NCI-H2196 treated with DMSO at 0.1 percent for 48 hours (cell line): Measurements from ENCODE around the gene TEC.
A peak's percentile ranks its signal among the peaks of the same experiment; 100 is the strongest.

Source experiments
- DNase-seq: peaks from one replicate; lab custom pipeline; 2025; ENCODE audit not compliant: unreplicated experiment; lab: John Stamatoyannopoulos, UW

TEC gene

DNA sequence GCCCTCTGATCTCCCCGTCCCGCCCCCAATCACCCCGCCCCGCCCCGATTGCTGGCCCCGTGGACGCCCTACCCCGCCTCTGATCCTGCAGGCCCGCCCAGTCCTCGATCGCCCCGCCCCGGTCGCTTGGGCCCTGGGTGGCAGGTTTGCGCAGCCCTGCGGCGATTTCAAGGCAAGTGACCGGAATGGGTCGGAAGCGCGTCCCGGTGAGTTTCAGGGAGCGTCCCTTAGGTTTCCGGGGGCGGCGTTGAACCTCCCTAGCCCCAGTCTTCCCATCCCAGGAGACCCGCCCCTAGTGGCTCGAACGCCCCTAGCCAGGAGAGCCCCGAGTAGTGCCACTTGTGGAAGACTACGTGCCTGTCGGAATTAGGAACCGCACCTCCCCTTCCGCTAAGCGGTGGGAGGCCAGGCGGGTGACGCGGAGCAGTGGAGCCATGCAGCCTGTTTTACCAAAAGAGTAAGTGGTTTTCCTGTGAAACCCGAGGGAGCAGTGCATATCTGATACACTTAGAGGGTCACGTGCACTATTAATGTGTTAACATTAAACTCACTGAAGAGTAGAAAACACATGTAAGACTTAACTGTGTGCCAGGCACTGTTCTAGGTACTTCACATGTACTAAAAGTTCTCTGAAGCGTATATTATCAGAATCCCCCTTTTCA, 354 bp upstream of the TEC start:
- DNase-seq = peak; percentile 86

GRCh38 chr4:48267574-48267973, 2.1 kb downstream of the TEC start:
- DNase-seq = no peak

DNA sequence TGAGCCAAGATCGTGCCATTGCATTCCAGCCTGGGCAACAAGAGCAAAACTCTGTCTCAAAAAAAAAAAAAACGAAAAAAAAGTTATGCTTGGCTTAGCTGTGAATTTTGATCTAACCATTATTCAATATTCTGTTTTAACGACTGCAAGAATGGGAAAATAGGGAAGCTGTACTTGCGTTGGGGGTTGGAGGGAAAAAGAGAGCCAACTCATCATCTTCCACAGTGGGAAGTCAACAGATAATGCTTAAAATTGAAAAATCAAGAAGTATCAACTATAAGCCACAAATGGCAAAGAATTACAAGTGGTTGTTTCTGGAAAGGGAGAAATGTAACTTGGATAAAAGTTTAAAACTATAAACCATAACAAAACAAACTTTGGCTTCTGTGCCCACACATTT, 2.9 kb downstream of the TEC start:
- no peak for DNase-seq

- no peak for DNase-seq
Measured at GRCh38 chr4:48262926-48263325, 6.7 kb downstream of the TEC start.

GRCh38 chr4:48262484-48262883, 7.2 kb downstream of the TEC start:
- no peak for DNase-seq

DNA sequence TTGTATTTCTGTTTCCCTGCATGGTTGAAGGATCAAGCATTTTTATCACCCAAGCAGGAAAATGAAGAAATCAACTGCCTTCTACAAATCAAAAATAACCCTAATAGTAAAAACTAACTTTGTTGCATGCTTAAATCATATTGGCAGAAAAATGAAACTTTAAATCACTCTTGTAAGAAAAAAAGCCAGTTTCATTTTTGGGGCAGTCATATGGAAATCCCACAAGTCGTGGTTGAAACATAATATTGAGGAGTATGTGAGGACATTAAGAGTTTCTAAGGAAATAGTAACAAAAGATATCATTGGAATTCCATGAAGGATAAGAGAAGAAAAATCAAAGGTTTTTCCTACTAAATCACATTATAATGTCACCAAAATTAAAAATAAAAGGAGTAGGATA, 8.4 kb downstream of the TEC start:
- DNase-seq = no peak

GRCh38 chr4:48259748-48260147, 9.9 kb downstream of the TEC start:
- no peak for DNase-seq

GRCh38 chr4:48258845-48259397, 10.7 kb downstream of the TEC start:
- DNase-seq = no peak

GRCh38 chr4:48255959-48256342, 13.7 kb downstream of the TEC start:
- no peak for DNase-seq

GRCh38 chr4:48255072-48255958, 14.3 kb downstream of the TEC start:
- peak; percentile 61 for DNase-seq

DNA sequence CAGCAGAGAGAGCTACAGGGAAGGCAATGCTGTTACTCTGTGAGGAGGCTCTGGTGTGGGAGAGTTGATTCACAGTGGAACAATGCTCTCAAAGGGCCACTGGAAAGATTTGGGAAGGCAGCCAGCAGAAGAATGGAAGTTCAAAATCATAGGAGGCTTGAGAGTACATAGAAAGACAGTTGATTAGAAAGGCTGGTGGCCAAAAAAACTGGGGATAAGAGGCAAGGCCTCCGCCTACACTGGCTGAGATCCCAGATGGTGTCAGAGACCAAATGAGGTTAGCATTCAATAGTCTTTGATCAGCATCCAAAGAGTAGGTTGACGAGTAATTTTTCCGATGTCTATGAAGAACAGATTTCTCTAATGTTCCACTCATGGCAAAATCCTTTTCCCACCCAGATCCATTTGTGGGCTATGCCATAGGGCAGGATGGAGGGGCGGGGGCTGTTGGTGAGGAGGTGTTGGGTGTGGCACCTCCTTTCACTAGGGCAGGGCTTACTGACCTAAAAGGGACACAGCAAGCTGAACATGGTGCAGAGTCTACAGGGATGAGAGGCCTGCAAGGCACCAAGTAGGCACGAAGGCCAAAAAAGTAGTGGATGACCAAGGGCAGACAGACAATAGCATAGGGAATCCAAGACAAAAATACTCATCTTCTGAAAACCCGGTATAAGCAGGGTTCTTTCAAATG, 15.1 kb downstream of the TEC start:
- peak; percentile 82 for DNase-seq

DNA sequence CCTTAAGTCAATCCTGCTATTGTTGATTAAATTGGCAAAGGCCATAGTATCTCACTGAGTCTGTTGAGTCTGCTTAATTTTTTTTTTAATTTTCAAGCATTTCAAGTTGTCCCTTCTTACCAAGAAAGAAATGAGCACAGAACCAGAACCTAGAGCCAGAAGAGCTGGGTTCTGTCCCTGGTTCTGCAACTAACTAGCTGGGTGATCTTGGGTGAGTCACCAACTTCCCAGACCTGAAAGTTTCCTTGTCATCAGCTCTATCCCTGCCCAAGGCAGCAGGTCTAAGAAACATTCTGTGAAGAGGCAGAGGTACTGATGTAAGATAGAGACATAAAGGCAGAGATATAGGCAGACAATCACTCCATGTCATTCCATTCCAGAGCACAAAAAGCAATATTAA, 17.3 kb downstream of the TEC start:
- no peak for DNase-seq

DNA sequence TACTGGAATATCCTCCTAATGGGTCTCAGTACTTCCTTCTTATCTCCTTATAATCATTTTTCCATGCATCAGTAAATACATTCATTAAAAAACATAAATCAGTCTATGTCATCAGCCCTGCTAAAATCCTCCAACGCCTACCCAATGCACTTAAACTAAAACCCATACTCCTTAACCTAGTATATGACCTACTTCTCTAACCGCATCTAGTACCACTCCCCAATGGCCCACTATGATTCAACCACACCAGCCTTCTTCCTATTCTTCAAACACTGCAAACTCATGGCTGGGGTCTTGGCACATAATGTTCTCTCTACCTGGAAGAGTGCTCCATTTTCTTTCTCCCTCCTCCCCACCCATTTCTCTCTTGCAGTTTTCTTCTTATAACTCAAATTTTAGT, 18.7 kb downstream of the TEC start:
- DNase-seq = no peak

- DNase-seq = no peak
Measured at GRCh38 chr4:48250343-48250742, 19.3 kb downstream of the TEC start.

DNA sequence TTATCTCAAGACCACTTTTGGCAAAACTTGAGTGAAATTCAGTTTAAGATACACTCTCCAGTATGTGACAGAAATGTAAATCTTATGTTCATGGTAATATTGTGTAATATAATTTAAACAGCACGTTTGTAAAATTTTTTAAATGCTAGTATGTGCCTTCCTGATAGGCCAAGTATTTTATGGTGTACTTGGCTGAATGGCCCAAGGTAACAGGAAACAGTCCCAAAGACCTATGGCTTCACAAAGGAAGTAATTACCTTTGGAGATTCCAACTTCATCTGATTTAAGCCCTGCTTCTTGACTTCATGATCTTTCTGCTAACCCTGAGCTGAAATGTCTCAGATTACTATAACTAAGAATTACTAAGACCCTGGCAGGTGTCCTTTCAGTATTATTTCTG, 20.3 kb downstream of the TEC start:
- DNase-seq = no peak

GRCh38 chr4:48248559-48248953, 21.1 kb downstream of the TEC start:
- DNase-seq = no peak

DNA sequence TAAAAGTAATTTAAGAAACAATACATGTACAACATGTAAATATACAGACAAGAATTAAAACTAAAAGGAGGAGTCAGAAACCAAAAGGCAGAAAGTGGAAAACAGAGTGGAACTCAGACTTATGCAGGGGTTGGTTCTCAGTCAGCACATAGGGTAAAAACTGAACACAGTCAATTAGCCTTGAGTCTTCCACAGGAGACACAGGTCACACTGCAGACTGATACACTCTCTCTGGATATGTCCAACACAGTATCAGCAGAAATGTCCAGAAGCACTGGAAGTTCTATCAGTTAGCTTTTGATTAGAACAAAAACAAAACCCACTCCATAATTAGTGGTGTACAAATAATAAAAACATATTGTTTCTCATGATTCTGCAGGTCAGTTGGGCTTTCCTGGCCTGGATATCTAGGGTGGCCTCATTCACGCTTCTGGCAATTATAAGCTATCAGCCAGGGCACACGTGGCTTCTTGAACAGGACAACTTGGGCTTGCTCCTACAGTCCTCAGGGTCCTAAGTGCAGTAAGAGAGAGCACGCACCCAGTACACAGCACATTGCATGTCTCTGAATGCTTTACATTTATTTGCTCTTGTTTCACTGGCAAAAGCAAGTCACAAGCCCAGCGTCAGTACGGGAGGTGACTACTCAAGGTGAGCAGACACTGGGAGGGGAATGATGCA, 21.6 kb downstream of the TEC start:
- no peak for DNase-seq

- no peak for DNase-seq
Measured at GRCh38 chr4:48247142-48247877, 22.3 kb downstream of the TEC start.

DNA sequence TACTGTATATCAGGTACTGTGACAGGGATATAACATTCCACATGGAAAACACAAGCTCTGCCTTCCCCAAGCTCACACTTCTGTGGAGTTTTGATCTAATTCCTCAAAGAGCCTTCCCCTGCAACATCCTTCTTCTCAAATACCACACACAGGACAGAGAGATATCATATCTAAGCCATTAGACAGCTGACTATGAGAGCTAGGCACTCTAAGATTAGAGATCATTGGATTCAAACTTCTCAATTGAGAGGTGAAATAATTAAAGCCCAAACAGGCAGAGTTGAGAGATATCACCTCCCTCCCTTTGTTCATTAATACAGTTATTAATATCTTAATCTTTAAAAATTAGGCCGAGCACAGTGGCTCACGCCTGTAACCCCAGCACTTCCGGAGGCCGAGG, 25.0 kb downstream of the TEC start:
- DNase-seq = no peak

- no peak for DNase-seq
Measured at GRCh38 chr4:48243887-48244286, 25.8 kb downstream of the TEC start.
